T-helper 2 cell (primary cell): Measurements from ENCODE around the gene SOX11.

Source experiments
- DNase-seq, 5 experiments: peaks; one replicate each; pipeline versions ENCODE4 v3.0.0 to v3.0.0-alpha.2; 2012 to 2022

SOX11 gene

DNA sequence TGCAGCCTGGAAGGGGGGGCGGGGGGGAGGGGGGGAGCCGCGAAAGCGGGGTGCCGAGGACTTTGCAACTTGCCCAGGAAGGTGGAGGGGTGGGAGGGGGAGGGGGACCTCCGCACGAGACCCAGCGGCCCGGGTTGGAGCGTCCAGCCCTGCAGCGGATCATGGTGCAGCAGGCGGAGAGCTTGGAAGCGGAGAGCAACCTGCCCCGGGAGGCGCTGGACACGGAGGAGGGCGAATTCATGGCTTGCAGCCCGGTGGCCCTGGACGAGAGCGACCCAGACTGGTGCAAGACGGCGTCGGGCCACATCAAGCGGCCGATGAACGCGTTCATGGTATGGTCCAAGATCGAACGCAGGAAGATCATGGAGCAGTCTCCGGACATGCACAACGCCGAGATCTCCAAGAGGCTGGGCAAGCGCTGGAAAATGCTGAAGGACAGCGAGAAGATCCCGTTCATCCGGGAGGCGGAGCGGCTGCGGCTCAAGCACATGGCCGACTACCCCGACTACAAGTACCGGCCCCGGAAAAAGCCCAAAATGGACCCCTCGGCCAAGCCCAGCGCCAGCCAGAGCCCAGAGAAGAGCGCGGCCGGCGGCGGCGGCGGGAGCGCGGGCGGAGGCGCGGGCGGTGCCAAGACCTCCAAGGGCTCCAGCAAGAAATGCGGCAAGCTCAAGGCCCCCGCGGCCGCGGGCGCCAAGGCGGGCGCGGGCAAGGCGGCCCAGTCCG, 540 bp downstream of the SOX11 start:
- DNase-seq: no peak

DNA sequence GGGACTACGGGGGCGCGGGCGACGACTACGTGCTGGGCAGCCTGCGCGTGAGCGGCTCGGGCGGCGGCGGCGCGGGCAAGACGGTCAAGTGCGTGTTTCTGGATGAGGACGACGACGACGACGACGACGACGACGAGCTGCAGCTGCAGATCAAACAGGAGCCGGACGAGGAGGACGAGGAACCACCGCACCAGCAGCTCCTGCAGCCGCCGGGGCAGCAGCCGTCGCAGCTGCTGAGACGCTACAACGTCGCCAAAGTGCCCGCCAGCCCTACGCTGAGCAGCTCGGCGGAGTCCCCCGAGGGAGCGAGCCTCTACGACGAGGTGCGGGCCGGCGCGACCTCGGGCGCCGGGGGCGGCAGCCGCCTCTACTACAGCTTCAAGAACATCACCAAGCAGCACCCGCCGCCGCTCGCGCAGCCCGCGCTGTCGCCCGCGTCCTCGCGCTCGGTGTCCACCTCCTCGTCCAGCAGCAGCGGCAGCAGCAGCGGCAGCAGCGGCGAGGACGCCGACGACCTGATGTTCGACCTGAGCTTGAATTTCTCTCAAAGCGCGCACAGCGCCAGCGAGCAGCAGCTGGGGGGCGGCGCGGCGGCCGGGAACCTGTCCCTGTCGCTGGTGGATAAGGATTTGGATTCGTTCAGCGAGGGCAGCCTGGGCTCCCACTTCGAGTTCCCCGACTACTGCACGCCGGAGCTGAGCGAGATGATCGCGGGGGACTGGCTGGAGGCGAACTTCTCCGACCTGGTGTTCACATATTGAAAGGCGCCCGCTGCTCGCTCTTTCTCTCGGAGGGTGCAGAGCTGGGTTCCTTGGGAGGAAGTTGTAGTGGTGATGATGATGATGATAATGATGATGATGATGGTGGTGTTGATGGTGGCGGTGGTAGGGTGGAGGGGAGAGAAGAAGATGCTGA, 1.4 kb downstream of the SOX11 start:
- no peak for DNase-seq

DNA sequence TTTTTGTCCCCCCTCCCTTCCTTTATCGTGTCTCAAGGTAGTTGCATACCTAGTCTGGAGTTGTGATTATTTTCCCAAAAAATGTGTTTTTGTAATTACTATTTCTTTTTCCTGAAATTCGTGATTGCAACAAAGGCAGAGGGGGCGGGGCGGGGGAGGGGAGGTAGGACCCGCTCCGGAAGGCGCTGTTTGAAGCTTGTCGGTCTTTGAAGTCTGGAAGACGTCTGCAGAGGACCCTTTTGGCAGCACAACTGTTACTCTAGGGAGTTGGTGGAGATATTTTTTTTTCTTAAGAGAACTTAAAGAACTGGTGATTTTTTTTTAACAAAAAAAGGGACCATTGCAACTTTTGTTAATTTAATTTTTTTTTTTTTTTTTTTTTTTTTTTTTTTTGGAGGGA, 2.1 kb downstream of the SOX11 start:
- DNase-seq: no peak

DNA sequence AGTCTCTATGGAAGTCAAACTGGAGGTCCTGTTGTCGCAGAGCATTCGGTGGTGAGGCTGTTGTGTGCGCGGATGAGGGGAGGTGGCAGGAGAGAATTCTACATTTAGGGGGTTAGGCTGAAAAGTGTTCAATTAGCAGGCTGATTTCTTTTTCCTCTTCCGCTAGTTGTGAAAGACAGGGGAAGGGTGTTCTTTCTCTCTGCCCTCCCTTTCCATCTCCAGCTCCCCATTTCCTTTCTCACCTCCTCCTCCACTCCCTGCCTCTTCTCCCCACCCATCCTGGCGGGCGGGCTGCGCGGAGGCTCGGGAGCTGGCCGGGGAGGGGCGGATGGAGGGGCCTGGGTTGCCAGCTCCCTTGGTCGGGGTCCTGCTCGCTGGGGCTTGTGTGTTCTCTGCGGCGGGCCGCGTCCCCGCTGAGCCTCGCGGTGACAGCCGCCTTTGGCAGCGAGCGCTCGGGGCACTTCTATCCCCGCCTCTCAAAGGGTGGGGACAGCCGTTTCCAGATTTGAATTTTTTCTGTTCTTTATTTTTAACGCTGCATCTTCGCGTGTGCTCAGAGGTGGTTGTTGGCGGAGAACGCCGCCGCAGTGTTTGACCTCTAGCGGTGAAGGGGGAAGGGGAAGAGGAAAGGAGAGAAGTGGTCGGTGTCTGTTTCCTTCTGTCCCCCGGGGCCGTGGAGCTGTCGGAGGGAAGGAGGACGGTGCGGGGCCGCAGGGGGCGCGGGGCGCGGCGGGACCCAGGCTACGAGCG, 3.6 kb downstream of the SOX11 start:
- no peak for DNase-seq

DNA sequence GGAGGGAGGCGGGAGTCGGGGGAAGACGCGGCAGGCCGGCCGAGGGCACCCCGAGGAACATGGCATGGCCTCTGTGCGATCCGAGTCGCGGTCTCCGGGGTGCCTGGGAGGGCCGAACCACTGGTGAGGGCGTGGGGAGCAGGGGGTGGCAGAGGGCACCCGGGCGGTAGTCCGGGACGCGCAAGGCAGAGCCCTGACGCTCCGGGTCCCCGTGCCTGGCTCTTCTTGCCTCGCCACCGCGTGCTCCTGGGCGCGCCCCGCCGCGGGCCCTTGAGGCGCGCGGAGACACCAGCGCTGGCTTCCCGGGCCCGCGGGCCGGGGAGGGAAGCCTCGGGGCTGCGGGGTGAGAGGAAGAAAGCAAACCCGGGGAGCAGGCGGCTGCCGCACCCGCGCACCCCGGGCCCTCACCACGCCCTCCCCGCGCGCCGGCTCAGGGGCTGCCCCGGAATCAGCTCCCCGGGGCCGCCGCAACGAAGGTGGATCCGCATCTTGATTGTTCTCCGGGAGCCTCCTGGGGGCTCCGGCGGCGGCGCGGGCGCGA, 4.3 kb downstream of the SOX11 start:
- no peak for DNase-seq

DNA sequence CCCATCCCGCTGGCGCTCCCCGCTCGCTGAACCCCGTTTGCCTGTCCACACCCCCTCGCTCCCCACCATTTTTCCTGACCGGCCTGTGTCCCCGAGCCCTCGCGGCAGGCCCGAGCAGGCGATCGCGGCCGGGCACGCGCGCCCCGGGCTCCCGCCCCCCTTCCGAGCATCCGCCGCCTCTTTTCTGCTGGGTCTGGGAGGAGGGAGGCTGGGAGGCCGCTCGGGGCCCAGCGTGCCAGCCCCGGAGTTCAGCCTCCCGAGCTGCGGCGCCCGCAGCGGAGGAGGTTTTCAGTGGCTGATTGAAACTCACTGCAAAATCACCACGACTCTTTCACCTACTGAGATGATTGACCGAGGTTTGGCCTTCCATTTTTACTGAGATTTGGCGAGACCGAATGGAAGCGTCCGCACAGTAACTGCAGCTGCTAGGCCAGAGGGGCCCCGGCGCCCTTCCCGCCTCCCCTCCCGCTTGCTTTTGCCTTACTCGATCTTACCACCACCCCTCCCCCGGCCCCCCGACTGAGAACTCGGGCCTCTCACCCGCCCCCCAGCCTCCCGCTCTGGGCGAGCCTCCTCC, 4.8 kb downstream of the SOX11 start:
- no peak for DNase-seq

DNA sequence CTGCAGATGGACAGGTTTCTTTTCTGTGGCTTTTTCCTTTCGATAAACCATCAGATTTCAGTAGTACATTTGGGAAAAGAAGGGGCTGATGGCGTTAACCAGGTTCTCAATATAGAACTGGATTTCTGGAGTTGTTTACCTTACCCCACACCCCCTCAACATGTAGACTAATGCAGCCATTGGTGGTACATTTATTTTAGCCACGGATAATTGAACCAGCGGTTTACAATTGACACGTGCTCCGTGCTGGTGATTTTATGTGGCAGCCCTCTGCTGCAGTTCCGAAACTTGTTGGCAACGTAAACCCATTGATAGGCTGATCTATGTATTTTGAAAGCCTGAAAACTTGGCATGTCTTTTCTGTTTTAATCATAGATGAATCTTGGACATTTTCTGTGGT, 5.4 kb downstream of the SOX11 start:
- no peak for DNase-seq

DNA sequence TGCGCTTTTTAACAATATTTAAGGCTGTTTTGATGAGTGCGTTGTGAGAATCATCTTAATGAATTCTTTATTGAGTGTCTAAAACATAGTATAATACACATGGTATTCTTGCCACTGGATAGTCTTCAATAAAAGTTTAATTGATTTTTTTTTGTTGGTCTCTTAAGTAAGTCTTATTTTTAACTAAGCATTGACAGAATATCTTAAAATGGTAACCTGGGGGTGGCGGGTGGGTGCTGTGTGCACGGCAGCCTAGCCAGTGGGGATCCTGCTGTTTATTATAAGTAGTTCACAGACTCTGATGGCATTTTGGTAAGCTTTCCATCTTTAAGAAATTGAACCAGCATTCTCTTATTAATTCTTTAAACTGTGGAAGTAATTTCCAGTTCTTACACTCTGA, 6.0 kb downstream of the SOX11 start:
- DNase-seq: no peak

DNA sequence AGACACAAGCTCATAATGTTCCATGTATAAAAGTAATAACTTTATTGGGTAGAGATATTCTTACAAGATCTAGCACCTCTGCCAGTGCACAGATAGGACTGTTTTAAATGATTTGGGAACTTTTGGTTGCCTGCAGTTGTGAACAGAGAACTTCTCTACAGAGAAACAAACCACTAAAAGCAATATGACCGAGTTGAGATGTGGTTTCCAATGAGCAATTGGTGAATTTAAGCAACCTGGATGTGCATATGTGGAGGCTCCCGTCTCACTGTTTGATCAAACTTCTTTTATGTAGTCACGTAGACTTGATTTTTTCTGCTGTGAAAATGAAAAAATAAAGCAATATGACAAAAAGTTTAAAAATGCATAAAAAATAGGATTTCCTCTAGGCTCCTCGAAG, 7.8 kb downstream of the SOX11 start:
- DNase-seq: no peak

DNA sequence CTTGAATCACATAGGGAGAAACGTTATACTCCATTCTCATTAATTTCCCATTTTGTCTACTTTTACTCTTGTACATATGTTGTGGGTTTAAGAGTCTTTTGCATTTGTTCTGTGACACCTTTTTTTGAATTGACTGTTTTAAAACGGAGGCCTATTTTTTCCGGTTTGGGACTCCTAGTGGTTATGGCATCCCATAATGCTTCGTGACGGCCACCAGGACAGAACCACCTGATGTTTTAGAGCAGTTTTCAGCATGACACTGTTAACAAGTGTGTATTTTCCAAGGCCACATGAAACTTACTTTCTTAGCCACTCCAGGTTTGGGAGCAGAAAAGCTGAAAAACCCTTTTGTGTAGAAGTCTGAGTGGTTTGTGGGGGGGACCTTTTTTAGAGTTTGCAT, 8.4 kb downstream of the SOX11 start:
- no peak for DNase-seq

DNA sequence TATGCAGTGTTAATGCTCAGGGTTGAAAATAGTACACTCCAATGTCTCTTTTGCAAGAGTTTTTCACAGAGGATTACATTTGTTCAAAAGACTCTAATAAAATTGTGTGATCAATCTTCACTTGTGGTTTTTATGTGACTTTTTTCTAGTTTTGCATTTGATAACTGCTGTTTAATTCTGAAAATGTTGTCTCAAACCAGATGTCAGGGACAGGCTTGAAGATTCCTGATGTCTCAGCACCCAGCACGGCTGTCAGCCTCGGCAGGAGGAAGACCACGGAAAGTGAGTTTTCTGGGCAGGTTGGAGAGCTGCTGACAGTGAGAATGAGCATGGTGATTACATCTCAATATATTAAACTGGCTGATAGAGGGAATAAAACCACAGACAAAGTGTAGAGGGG, 9.1 kb downstream of the SOX11 start:
- DNase-seq: no peak

DNA sequence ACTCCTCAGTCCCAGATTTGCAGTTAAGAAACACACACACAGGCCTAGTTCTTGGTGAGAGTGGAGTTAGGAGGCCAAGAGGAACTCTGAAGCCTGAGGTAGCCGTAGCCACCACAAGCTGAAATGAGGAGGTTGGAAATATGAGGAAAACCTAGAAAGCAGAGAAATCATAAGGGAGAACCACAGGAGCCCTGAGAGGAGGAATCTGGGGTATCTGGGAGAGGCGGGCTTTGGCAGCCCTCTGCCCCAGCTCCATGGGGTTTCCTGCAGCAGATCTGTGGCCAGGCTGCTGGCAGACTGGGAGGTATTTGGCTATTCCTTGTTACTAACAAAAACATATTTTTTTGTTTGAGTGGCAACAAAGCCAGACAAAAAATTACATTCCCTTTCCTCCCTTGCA, 11.0 kb downstream of the SOX11 start:
- DNase-seq: no peak

DNA sequence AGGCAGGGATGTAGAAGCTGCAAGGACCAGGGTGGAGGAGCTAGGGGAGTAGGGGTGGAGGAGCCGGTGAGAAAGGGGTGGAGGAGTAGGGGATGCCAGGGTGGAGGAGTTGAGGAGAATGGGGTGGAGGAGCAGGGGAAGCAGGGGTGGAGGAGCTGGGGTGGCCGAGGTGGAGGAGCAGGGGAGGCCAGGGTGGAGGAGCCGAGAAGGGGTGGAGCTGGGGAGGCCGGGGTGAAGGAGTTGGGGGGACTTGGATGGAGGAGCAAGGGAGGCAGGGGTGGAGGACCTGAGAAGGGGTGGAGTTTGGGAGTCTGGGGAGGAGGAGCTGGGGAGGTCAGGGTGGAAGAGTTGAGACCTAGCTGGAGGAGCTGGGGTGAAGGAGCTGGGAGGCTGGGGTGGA, 13.3 kb downstream of the SOX11 start:
- DNase-seq: no peak

DNA sequence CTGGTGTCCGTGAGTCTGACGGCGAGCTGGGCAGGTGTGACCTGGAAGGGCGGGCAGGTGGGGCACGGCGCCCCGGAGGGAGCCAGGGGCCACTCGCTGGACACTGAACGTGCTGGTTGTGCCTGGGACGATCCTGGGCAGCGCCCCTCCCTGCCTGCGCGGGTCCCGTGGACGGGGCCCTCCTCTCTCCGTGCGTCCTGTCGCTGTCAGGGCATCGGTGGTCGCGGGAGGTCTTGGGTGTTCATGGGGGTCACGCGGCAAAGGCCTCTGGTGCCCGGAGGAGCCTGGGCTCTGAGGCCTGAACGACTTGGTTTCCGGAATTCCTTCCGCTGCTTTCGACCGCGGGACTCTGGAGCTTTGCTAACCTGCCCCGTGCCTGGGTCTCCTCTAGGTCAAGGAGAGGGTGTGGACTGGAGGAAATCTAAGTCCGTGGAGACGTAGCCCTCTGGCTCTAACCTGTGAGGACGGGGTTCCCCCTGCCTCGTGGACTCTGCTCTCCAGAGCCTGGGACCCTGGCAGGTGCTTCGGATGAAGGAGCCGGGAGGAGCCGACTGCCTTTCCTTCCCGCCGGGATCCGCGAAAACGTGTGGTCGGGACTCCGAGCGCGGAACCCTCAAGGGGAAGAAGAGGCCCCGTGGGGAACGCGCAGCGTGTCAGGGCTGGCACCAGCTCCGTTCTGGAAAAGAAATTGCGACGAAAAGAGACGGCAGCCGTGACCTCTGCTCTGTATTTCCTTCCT, 14.7 kb downstream of the SOX11 start:
- no peak for DNase-seq

DNA sequence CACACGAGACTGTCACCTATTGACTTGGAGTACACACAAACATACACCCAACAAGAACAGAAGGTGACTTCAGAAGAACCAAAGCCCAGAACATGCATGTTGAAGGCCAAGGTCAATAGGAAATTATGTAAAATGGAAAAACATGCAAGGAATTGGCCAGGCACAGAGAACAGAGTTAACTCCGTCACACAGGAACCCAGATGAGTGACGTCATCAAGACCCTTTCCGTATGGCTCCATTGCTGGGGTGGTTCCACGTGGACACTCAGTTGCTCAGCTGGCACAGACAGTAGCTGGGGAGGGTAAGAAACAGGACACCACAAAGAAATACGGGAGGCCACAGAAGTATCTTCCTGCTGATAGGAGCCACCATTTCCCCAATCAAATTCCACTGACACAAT, 18.4 kb downstream of the SOX11 start:
- DNase-seq: no peak

DNA sequence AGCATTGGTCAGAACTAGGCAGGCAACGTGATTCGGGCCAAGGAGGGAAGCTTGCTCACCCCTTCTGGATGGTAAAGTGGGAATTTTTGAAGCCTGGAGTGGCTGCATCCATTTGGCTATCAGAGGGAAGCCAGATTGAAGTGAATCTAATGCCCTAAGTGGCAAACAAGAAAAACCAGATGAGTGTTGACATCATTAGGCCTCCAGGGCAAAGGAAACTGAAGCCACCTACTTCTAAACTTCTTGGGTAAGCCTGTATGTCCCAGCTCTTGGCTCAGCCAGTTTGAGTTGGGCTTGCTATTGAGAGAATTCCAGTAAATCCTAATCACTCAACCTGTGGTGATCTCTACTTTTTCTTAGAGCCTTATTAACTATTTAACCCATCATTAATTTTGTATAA, 20.9 kb downstream of the SOX11 start:
- no peak for DNase-seq

DNA sequence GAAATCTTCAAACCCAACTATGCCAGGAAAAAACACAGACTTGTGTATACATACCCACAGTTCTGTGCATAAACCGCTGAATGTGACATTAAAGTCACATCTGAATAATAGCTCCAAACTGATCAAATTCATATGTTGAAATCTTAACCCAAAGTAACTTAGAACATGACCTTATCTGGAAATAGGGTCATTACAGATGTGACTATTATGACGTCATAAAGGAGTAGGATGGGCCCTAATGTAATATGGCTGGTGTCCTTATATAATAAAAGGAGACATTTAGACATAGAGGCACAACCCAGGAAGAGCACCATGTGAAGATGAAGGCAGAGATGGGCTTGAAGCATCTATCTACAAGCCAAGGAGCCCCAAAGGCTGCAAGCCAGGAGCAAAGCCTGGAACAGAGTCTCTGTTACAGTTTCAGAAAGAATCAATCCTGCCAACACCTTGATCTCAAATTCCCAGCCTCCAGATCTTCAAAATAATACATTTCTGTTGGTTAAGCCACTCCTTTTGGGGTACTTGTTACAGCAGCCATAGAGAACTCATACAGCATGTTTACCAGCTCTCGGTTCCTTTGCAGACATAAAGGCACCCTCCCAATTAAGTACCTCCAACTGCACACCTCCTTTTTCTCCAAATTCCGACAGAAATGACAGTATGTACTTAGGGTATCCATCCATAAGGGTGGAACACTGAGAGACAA, 27.6 kb downstream of the SOX11 start:
- no peak for DNase-seq

DNA sequence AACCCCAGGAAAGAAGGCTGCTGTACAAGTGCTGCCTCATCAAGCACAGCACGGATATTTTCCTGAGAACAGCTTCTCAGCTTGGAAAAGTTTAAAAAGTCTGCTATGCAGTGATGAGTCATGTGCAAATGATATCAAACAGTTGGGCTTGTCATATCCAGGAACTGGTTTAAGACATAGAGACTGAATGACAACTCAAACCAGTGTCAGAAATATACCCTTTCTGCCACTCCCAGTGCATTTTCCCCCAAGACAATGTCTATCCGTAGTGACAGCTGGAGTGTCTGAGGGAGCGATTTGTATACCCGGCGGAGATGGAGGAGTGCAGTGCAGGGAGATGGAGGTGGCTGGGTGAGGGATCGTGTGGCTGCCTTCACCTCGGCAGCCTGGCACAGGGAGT, 28.2 kb downstream of the SOX11 start:
- no peak for DNase-seq

DNA sequence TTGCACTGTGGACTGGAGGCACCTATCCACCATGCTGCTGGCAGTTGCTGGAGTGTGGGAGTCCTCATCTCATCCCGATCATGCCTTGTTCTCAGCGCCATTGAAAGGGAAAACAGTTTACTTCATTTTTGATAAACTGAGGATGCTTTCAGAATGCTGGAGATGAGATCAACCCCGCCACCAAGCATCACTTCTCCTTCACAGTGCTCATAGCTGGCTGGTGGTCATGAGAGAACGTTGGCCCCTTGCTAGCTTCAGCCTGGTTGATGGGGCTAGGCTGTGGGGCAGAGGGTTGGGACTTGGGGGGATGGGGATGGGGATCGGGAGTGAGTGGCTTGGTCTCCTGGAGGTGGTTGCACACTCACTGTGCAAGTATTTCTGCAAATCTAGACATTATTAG, 30.1 kb downstream of the SOX11 start:
- DNase-seq: no peak

DNA sequence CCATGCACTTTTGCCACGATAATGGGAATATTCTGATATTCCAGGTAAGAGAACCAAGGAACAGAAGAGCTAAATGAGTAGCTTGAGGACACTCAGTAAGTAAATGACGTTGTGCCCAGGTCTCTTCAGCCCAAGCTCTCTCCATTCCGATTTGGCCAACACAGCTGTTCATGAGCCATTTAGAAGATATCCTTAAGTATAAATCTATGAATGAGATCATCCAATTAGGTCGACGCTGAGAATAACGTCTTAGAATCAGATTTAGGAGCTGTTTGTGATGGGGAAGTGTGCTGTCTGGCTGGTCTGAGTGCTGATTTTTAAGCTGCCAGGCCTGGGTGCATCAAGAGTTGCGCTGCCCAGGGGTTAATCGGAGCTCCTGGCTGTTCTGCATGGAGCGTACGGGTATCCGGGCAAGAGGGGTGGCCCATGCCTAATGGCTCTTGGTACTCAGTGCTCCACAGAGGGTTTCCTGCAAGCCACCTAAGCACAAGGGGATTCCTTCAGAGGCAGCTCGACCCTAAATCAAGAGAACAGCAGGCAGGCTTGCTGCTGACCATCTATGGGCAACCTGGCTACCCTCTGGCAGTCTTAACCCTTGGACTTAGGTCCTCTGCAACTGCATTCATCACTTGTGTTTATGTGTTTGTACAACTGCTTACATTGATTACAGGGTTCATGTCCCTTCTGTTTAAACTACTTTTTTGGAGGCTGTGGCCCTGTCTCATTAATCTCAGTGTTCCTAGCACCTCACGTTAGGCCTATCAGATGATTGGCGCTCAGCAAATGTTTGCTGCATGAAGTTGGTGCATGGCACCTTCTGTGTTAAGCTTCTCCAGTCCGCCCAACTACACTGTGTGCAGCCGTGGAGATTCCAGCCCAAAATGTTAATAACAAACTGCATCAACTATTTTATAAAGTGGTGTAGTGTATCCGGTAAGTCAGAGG, 31.9 kb downstream of the SOX11 start:
- DNase-seq: no peak
